Measurements from ENCODE around the gene C2orf72. TPM values are rescaled to one million over a fixed set of nuclear protein-coding genes. Genes with fewer than 3 reads are reported as not detected.
A peak's percentile ranks its signal among the peaks of the same experiment; 100 is the strongest.

C2orf72 gene
- total and polyA plus RNA-seq, 2 of the 13 experiments (the other 11 are each of a cell fraction or from before 2014, with no cell fraction given) = 147 to 203 TPM

DNA sequence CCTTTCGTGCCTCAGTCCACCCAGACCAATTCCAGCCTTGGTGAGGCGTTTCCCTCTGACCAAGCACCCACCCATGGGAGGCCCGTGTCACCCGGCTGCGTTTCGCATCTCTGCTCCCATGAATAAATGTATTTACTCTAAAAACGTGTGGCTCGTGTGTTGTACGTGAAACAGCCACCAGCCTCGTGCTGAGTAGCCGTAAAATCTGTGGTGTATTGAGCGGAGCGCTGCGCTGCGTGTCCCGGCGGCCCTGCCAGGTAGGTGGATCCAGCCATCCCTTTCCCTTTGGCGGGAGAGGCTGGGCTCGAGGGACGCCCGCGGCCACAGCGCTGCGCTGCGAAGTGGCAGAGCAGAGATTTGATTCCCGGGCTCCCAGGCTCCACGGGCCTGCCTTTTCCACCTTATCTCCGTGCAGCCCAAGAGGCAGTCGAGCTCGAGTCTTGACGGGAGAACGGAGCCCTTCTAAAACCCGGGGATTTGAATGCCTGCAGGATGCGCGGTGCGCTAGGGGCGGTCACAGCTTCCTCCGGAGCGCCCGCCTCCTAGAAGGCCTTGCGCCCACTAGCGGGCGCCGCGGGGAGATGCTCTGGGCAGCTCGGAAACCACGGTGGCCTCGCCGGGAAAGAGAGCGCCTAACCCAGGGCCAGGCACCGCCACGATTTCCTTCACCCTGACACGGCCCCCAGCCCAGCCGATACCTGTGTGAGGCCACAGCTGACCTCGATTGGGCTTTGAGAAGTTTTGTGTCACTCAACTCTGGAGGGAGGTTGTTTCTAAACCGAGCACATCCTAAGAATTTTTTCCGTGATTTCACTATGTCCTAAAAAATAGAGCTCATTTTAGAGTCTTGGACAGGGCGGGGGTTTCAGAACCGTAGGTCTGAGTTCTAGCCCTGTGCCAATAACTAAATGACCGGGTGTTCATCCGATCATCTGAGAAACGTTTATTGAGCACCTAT lies 15.4 kb downstream of the C2orf72 start (continued):
- TF ChIP-seq LCORL (IDR thresholded peaks at IDR 0.05) (no peak), LCORL (CRISPR knock-in tag; IDR thresholded peaks at IDR 0.05) (peak; percentile 86), ZNF101 (CRISPR knock-in tag; IDR thresholded peaks at IDR 0.05; ENCODE audit: borderline replicate concordance, low read depth) (no peak; the same call in 1 of the 2 replicates), GZF1 (CRISPR knock-in tag; IDR thresholded peaks at IDR 0.05) (0 out of 2 replicates have a peak, but pooled peaks have one; percentile 40), NFYB (CRISPR knock-in tag; IDR thresholded peaks at IDR 0.05) (0 out of 2 replicates have a peak, but pooled peaks have one; percentile 18), ZNF260 (CRISPR knock-in tag; IDR thresholded peaks at IDR 0.05; ENCODE audit: borderline replicate concordance, low read depth) (0 out of 2 replicates have a peak, but pooled peaks have one; percentile 68), KDM5A (IDR thresholded peaks at IDR 0.05; ENCODE audit: borderline replicate concordance, low read length) (no peak; the same call in 1 of the 2 replicates), ZNF547 (CRISPR knock-in tag; IDR thresholded peaks at IDR 0.05) (peak; percentile 34; the same call in 1 of the 2 replicates)
- TF ChIP-seq, protein P1, sequence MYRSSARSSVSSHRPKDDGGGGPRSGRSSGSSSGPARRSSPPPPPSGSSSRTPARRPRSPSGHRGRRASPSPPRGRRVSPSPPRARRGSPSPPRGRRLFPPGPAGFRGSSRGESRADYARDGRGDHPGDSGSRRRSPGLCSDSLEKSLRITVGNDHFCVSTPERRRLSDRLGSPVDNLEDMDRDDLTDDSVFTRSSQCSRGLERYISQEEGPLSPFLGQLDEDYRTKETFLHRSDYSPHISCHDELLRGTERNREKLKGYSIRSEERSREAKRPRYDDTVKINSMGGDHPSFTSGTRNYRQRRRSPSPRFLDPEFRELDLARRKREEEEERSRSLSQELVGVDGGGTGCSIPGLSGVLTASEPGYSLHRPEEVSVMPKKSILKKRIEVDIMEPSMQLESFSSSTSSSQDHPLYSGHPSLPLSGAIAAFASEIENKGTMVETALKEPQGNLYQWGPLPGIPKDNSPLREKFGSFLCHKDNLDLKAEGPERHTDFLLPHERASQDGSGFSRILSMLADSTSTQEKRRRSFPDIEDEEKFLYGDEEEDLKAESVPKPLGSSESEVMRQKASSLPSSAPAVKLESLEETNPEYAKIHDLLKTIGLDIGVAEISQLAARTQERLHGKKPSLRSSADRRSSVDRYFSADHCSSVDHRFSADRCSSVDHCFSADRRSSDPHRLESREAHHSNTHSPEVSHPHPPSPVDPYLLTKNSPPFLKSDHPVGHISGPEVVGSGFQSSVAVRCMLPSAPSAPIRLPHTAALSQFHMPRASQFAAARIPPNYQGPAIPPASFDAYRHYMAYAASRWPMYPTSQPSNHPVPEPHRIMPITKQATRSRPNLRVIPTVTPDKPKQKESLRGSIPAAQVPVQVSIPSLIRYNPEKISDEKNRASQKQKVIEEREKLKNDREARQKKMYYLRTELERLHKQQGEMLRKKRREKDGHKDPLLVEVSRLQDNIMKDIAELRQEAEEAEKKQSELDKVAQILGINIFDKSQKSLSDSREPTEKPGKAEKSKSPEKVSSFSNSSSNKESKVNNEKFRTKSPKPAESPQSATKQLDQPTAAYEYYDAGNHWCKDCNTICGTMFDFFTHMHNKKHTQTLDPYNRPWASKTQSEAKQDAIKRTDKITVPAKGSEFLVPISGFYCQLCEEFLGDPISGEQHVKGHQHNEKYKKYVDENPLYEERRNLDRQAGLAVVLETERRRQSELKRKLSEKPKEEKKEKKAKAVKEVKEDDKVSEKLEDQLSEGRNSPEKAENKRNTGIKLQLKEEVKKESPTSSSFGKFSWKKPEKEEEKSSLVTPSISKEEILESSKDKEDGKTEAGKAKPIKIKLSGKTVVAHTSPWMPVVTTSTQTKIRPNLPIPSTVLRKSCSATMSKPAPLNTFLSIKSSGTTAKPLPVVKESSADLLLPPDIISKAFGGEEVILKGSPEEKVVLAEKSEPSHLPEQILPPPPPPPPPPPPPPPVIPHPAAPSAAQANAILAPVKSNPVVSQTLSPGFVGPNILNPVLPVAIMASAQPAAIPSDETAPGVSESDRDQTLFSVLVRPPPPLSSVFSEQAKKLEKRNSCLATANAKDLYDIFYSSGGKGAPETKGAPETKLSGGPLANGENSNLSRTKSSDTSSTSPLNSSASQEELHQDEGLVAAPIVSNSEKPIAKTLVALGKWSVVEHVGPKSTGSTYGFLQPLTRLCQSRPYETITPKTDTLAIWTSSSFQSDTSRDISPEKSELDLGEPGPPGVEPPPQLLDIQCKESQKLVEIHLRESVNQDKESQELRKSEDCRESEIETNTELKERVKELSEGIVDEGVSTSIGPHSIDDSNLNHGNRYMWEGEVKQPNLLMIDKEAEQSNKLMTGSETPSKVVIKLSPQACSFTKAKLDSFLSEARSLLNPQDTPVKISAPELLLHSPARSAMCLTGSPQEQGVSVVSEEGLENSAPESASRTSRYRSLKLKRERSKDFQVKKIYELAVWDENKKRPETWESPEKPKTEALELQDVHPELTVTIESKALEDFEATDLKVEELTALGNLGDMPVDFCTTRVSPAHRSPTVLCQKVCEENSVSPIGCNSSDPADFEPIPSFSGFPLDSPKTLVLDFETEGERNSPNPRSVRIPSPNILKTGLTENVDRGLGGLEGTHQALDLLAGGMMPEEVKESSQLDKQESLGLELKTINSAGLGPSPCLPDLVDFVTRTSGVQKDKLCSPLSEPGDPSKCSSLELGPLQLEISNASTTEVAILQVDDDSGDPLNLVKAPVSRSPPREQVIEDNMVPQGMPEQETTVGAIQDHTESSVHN (CRISPR knock-in tag; IDR thresholded peaks at IDR 0.05) = peak; percentile 56; the same call in 1 of the 2 replicates
- TF ChIP-seq, protein P2, sequence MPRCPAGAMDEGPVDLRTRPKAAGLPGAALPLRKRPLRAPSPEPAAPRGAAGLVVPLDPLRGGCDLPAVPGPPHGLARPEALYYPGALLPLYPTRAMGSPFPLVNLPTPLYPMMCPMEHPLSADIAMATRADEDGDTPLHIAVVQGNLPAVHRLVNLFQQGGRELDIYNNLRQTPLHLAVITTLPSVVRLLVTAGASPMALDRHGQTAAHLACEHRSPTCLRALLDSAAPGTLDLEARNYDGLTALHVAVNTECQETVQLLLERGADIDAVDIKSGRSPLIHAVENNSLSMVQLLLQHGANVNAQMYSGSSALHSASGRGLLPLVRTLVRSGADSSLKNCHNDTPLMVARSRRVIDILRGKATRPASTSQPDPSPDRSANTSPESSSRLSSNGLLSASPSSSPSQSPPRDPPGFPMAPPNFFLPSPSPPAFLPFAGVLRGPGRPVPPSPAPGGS (CRISPR knock-in tag; IDR thresholded peaks at IDR 0.05) = peak; percentile 52
- TF ChIP-seq, protein P3, sequence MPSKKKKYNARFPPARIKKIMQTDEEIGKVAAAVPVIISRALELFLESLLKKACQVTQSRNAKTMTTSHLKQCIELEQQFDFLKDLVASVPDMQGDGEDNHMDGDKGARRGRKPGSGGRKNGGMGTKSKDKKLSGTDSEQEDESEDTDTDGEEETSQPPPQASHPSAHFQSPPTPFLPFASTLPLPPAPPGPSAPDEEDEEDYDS (CRISPR knock-in tag; IDR thresholded peaks at IDR 0.05) = 0 out of 2 replicates have a peak, but pooled peaks have one; percentile 55
- TF ChIP-seq, protein P4, sequence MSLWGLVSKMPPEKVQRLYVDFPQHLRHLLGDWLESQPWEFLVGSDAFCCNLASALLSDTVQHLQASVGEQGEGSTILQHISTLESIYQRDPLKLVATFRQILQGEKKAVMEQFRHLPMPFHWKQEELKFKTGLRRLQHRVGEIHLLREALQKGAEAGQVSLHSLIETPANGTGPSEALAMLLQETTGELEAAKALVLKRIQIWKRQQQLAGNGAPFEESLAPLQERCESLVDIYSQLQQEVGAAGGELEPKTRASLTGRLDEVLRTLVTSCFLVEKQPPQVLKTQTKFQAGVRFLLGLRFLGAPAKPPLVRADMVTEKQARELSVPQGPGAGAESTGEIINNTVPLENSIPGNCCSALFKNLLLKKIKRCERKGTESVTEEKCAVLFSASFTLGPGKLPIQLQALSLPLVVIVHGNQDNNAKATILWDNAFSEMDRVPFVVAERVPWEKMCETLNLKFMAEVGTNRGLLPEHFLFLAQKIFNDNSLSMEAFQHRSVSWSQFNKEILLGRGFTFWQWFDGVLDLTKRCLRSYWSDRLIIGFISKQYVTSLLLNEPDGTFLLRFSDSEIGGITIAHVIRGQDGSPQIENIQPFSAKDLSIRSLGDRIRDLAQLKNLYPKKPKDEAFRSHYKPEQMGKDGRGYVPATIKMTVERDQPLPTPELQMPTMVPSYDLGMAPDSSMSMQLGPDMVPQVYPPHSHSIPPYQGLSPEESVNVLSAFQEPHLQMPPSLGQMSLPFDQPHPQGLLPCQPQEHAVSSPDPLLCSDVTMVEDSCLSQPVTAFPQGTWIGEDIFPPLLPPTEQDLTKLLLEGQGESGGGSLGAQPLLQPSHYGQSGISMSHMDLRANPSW (CRISPR knock-in tag; IDR thresholded peaks at IDR 0.05; ENCODE audit: borderline replicate concordance) = peak; percentile 99

Data from HepG2 (cell line).